Prostate gland (tissue), 2 donors: ENCODE measurements around the gene TTLL12.

Experiments used
- POLR2A ChIP-seq: fragments of 450-650 bp; IDR thresholded peaks from one replicate; pipeline ENCODE4 v1.6.1; 2016; ENCODE audit warnings: antibody characterized with exemption, mild to moderate bottlenecking
- POLR2AphosphoS5 ChIP-seq: sonication (generic); formaldehyde crosslinking; IDR thresholded peaks from one replicate; pipeline ENCODE4 v1.6.1; 2017; ENCODE audit warnings: antibody characterized with exemption
- TF ChIP-seq, protein P1 (sequence below), 4 experiments: fragments of 200-600 bp in 2 of 4; fragments of 450-650 bp in 2 of 4; sonication (generic) in 2 of 4; IDR thresholded peaks; 1 replicate in 3 of 4; 2 replicates in 1 of 4; pipeline ENCODE4 v1.5.1; 2016 to 2019; ENCODE audit warnings: antibody characterized with exemption in 4 of 4, mild to moderate bottlenecking in 2 of 4, moderate library complexity in 2 of 4

DNA sequence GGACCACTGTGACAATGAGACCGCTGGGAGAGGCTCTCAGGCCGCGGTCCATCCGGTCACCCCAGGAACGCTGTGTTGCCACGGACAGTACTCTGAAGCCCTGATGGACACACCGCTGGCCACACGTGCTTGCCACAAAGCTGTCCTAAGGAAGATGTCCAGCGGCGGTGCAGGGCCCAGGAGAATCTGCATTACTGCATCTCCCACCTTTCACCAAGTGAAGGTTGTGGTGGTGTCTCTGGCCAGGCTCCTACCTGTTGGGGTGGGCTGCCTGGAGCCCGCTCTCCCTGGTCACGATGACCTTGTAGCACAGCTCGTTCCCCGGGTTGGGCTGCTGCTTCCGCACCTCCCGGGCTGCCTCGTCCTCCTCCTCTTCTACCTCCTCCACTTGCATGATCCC lies 4.2 kb downstream of the TTLL12 start:
- TF ChIP-seq, protein P1, sequence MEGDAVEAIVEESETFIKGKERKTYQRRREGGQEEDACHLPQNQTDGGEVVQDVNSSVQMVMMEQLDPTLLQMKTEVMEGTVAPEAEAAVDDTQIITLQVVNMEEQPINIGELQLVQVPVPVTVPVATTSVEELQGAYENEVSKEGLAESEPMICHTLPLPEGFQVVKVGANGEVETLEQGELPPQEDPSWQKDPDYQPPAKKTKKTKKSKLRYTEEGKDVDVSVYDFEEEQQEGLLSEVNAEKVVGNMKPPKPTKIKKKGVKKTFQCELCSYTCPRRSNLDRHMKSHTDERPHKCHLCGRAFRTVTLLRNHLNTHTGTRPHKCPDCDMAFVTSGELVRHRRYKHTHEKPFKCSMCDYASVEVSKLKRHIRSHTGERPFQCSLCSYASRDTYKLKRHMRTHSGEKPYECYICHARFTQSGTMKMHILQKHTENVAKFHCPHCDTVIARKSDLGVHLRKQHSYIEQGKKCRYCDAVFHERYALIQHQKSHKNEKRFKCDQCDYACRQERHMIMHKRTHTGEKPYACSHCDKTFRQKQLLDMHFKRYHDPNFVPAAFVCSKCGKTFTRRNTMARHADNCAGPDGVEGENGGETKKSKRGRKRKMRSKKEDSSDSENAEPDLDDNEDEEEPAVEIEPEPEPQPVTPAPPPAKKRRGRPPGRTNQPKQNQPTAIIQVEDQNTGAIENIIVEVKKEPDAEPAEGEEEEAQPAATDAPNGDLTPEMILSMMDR (IDR thresholded peaks at IDR 0.05) = no peak
- TF ChIP-seq POLR2A (no peak), POLR2AphosphoS5 (no peak)
